Nephron (organoid): ENCODE measurements around the gene CSMD2.
A peak's percentile ranks its signal among the peaks of the same experiment; 100 is the strongest.

Experiments used
- H3K27ac Mint-ChIP-seq, 3 experiments: 2 replicates each; pipeline ENCODE4 v1.8.0; 2020; ENCODE audit warnings: mixed read lengths in 3 of 3, mild to moderate bottlenecking in 2 of 3, moderate library complexity in 1 of 3
- H3K27me3 Mint-ChIP-seq: 2 replicates; pipeline ENCODE4 v1.8.0; 2021; ENCODE audit warnings: low read depth, mild to moderate bottlenecking, moderate library complexity, mixed read lengths
- H3K36me3 Mint-ChIP-seq: 2 replicates; pipeline ENCODE4 v1.8.0; 2020; ENCODE audit warnings: low read depth, mixed read lengths
- H3K4me1 Mint-ChIP-seq: 2 replicates; pipeline ENCODE4 v1.8.0; 2020; ENCODE audit warnings: mixed read lengths
- H3K4me3 Mint-ChIP-seq, 3 experiments: 2 replicates each; pipeline ENCODE4 v1.8.0; 2020; ENCODE audit warnings: mild to moderate bottlenecking in 3 of 3, mixed read lengths in 3 of 3, moderate library complexity in 2 of 3
- H3K9me3 Mint-ChIP-seq: 2 replicates; pipeline ENCODE4 v1.8.0; 2020; ENCODE audit warnings: mixed read lengths
- CTCF ChIP-seq, 3 experiments: fragments of 200-600 bp; sonication (generic); IDR thresholded peaks; one replicate each; pipeline ENCODE4 v1.5.0; 2021; ENCODE audit warnings: antibody characterized with exemption in 3 of 3; ENCODE audit not compliant: unreplicated experiment in 3 of 3

Gene CSMD2

DNA sequence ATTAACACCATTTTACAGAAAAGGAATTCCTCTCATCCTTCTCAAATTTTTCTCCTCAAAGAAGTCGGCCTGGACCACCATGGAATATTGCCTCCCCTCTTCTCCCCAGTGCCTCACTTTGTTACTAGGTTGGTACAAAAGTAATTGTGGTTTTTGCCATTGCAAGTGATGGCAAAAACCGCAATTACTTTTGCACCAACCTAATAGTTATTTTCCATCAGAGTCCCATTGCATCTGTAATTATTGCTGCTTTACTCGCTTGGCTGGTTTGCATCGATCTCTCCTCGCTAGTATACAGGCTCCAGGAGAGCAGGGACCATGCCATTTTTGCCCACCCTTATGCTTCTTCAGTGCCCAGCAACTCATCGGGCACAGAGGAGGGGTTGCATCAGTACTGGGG lies 10.7 kb upstream of the CSMD2 start:
- Mint-ChIP-seq H3K9me3 (peaks cover 3% of the 10 kb centered on the region), H3K4me1 (no peaks in the 10 kb centered on the region), H3K27me3 (peaks cover 73% of the 10 kb centered on the region), H3K36me3 (no peaks in the 10 kb centered on the region), H3K27ac (no peak overlapping the region), H3K4me3 (no peak overlapping the region)
- TF ChIP-seq CTCF (IDR thresholded peaks at IDR 0.05; ENCODE audit: unreplicated experiment in 3 of 3) = no peak

DNA sequence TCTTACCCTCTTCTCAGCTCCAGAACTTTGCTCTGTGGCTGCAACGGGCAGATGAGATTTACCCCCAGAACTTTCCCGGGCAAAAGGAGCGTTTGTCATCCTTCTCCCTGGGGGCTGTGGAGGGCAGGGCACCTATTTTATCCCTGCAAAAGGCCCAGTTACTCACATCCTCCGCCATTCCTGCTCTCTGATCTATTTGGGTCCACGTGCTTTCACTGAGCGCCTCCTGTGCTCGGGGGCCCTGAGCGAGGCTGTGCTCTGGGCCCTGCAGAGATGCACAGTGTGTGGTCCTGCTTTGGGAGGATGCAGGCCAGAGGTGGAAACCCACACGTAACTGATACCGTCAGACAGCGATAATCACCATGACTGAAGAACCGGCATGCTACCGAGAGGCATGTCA lies 2.4 kb upstream of the CSMD2 start:
- no peak for TF ChIP-seq CTCF (IDR thresholded peaks at IDR 0.05; ENCODE audit: unreplicated experiment in 3 of 3)
- no peaks in the 10 kb centered on the region for H3K36me3 Mint-ChIP-seq
- H3K4me3 Mint-ChIP-seq = peak overlapping the region; percentile 21 to 59 (median 40)
- H3K27me3 Mint-ChIP-seq = peaks cover 90% of the 10 kb centered on the region
- H3K4me1 Mint-ChIP-seq = peaks cover 15% of the 10 kb centered on the region
- H3K9me3 Mint-ChIP-seq = no peaks in the 10 kb centered on the region
- no peak overlapping the region for H3K27ac Mint-ChIP-seq

DNA sequence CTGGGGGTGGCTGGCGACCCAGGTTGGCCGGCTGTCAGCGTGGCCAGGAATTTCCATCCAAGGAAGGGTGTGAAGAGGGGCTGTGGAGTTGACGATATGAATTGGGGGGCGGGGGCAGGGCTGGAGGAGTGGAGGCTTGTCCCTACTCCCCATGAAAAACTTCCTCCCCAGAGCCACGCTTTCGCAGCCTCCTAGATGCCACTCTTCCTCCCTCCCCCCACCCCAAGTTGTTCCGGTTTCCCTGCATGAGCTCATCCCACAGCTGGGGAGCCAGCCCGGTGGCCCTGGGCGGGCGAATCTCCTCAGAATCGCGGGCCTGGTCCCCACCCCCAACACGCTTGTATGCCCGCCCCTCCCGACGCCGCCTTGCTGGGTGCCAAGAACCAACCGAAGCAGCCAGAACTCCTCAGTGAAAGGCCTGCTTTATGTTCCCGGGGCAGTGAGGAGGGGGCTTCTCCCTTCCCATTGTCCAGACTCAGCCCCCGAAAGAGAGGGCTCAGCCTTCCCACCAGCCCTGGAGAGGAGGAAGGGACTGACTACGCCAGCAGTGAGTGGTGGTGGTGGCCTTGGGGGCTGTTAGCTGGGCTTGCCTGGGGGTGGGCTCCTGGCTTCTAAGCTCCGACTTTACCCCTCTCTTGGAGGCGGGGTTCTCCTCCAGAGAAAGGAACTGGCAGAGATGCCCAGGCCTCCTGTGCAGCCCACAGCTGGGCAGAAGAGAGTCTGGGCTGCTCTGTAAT lies 1.8 kb upstream of the CSMD2 start:
- no peak for TF ChIP-seq CTCF (IDR thresholded peaks at IDR 0.05; ENCODE audit: unreplicated experiment in 3 of 3)
- Mint-ChIP-seq H3K36me3 (no peaks in the 10 kb centered on the region), H3K9me3 (no peaks in the 10 kb centered on the region), H3K27me3 (peaks cover 90% of the 10 kb centered on the region), H3K27ac (no peak overlapping the region), H3K4me1 (peaks cover 15% of the 10 kb centered on the region), H3K4me3 (peak overlapping the region in 2 of 3 experiments; percentile 80 to 86)

DNA sequence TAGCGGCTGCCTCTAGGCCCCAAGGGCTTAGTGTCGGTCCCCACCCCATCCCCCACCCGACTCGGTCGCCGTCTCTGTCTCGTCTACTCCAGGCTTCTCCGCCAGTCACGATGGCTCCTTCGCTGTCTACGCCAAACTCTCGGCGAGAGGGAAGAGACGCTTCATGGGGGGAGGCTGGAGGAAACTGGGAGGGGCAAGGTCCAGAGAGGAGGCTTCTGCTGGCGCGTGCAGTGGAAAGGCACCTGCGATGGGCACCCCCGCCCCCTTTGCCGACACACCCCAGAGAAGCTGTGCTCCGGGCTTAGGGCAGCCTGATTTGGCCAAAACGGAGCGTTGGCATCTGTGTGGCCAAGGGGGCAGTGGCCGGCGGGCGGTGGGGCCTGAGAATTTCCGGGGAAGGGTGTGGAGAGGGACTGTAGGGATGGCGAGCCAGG lies 1.2 kb upstream of the CSMD2 start:
- Mint-ChIP-seq H3K36me3 (no peaks in the 10 kb centered on the region), H3K9me3 (no peaks in the 10 kb centered on the region), H3K4me1 (peaks cover 15% of the 10 kb centered on the region), H3K27me3 (peaks cover 94% of the 10 kb centered on the region), H3K27ac (no peak overlapping the region), H3K4me3 (peak overlapping the region; percentile 80 to 86 (median 85))
- no peak for TF ChIP-seq CTCF (IDR thresholded peaks at IDR 0.05; ENCODE audit: unreplicated experiment in 3 of 3)

DNA sequence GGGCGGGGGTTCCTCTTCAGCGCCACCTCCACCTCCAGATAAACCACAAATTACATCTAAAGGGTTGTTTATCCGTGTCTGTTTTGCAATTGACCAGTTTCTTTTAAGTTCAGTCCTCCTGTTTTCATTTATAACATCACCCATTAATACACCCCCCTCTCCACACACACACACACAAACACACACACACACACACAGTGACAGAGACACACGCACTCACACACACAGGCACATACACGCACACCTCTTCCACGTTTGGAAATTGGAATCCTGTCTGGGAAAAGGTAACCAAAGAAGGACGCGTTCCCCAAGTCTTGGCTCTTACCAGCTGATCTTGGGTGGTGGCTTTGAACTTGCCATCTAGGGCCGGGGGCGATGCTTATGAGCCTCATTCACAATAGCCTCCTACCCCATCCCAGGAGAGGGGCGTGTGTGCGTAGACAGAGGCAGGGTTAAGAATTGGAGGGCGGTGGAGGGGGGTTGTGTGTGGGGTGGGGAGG lies 442 bp upstream of the CSMD2 start:
- H3K4me3 Mint-ChIP-seq = peak overlapping the region; percentile 80 to 86 (median 85)
- TF ChIP-seq CTCF (IDR thresholded peaks at IDR 0.05; ENCODE audit: unreplicated experiment in 3 of 3) = no peak
- H3K36me3 Mint-ChIP-seq = no peaks in the 10 kb centered on the region
- no peak overlapping the region for H3K27ac Mint-ChIP-seq
- H3K27me3 Mint-ChIP-seq = peaks cover 94% of the 10 kb centered on the region
- H3K4me1 Mint-ChIP-seq = peaks cover 15% of the 10 kb centered on the region
- no peaks in the 10 kb centered on the region for H3K9me3 Mint-ChIP-seq
